Left lung (tissue), 10 donors: Measurements from ENCODE around the gene SPOCK1. TPM values are rescaled to one million over a fixed set of nuclear protein-coding genes. Genes with fewer than 3 reads are reported as not detected.

Experiments
- ATAC-seq: fragments of 200-7000 bp; cut with Tn5 transposase; one replicate; pipeline ENCODE4 v1.9.1; 2020; ENCODE audit warnings: moderate library complexity
- DNase-seq, 4 donors: peaks; one replicate each; pipeline ENCODE4 v3.0.0-alpha.2; 2013 to 2020
- H3K27ac ChIP-seq, 2 donors: fragments of 200-600 bp; sonication (generic) in 1 of 2; one replicate each; pipeline versions ENCODE4 v1.5.0 to v1.8.0; 2020 to 2021
- H3K27me3 ChIP-seq, 2 donors: fragments of 200-600 bp; sonication (generic) in 1 of 2; one replicate each; pipeline versions ENCODE4 v1.5.0 to v1.8.0; 2020 to 2021
- H3K36me3 ChIP-seq, 2 donors: fragments of 200-600 bp; sonication (generic) in 1 of 2; one replicate each; pipeline versions ENCODE4 v1.5.0 to v1.8.0; 2020 to 2021
- H3K4me1 ChIP-seq, 2 donors: fragments of 200-600 bp; one replicate each; pipeline ENCODE4 v1.8.0; 2021
- H3K4me3 ChIP-seq, 2 donors: fragments of 200-600 bp; sonication (generic) in 1 of 2; one replicate each; pipeline versions ENCODE4 v1.5.0 to v1.8.0; 2020 to 2021; ENCODE audit warnings: mild to moderate bottlenecking in 1 of 2
- H3K9me3 ChIP-seq, 2 donors: fragments of 200-600 bp; sonication (generic) in 1 of 2; one replicate each; pipeline versions ENCODE4 v1.5.0 to v1.8.0; 2020 to 2021
- intact Hi-C, 2 donors: fragments of 100-400 bp; cut with DNase I; formaldehyde crosslinking; loops; one replicate each; pipeline versions ENCODE4 v1.11.2 to v1.14.2; 2022
- polyA plus RNA-seq, 6 donors: library from polyadenylated mRNA; unstranded; fragments of 120-200 nt; gene quantifications; one replicate each; pipeline ENCODE4 v1.2.1, GENCODE V29; 2013; ENCODE audit not compliant: insufficient read length in 6 of 6
- total RNA-seq, 2 donors: library from RNA; stranded (reverse); fragmentation: NEBNext Ultra II Directional; extraction: Animal tissue kit (Norgen Biotek cat#: 25700); gene quantifications; one replicate each; pipeline ENCODE4 v1.2.1, GENCODE V29; 2021
- TF ChIP-seq, protein P1 (sequence below), 2 donors: fragments of 200-600 bp; sonication (generic) in 1 of 2; IDR thresholded peaks; one replicate each; pipeline versions ENCODE4 v1.5.0 to v1.8.0; 2021; ENCODE audit warnings: antibody characterized with exemption in 2 of 2
- donor health status: DM: no; HTN: yes; CAD: no.
- donor health status: DM: no; HTN: no; CAD: no.

Gene SPOCK1
- total and polyA plus RNA-seq, 8 donors: 0.43 to 7.6 (median 0.73) TPM

- H3K27me3 ChIP-seq: peaks cover 0 to 26% of the 10 kb centered on the region in 2 donors
These were observed 306.8 kb downstream of the SPOCK1 start for GRCh38 chr5:137192293-137192743.

GRCh38 chr5:137191179-137191578, 307.9 kb downstream of the SPOCK1 start:
- intact Hi-C loops: no loop called here
- Histone ChIP-seq H3K27ac (no peak overlapping the region), H3K4me1 (no peaks in the 10 kb centered on the region), H3K9me3 (no peaks in the 10 kb centered on the region), H3K27me3 (peaks cover 0 to 26% of the 10 kb centered on the region in 2 donors), H3K36me3 (no peaks in the 10 kb centered on the region), H3K4me3 (no peak overlapping the region)
- DNase-seq (no peak), ATAC-seq (no peak)
- TF ChIP-seq, protein P1, sequence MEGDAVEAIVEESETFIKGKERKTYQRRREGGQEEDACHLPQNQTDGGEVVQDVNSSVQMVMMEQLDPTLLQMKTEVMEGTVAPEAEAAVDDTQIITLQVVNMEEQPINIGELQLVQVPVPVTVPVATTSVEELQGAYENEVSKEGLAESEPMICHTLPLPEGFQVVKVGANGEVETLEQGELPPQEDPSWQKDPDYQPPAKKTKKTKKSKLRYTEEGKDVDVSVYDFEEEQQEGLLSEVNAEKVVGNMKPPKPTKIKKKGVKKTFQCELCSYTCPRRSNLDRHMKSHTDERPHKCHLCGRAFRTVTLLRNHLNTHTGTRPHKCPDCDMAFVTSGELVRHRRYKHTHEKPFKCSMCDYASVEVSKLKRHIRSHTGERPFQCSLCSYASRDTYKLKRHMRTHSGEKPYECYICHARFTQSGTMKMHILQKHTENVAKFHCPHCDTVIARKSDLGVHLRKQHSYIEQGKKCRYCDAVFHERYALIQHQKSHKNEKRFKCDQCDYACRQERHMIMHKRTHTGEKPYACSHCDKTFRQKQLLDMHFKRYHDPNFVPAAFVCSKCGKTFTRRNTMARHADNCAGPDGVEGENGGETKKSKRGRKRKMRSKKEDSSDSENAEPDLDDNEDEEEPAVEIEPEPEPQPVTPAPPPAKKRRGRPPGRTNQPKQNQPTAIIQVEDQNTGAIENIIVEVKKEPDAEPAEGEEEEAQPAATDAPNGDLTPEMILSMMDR (IDR thresholded peaks at IDR 0.05): no peak

More at GRCh38 chr5:137192293-137192743, 306.8 kb downstream of the SPOCK1 start:
- no peaks in the 10 kb centered on the region for H3K9me3 ChIP-seq
- intact Hi-C loops: no loop called here
- no peaks in the 10 kb centered on the region for H3K36me3 ChIP-seq
- no peaks in the 10 kb centered on the region for H3K4me1 ChIP-seq
- DNase-seq (no peak), ATAC-seq (no peak)
- no peak overlapping the region for H3K27ac ChIP-seq
- TF ChIP-seq, protein P1 (IDR thresholded peaks at IDR 0.05): no peak
- no peak overlapping the region for H3K4me3 ChIP-seq

DNA sequence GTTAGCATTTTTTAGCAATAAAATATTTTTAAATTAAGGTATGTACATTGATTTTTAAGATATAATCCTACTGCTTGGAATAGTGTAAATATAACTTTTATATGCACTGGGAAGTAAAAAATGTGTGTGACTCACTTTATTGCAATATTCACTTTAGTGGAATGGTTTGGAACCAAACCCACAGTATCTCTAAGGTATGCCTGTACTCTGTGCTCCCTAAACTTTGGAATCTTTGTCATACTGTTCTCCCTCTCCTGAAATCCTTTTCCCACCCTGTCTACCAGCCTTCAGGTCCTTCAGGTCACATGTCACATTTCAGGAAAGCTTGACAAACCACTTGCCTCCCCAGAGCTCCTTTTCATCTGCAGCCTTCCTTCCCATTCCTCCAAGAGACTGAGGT, 308.7 kb downstream of the SPOCK1 start:
- TF ChIP-seq, protein P1 (IDR thresholded peaks at IDR 0.05): no peak
- Histone ChIP-seq H3K9me3 (no peaks in the 10 kb centered on the region), H3K36me3 (no peaks in the 10 kb centered on the region), H3K4me1 (no peaks in the 10 kb centered on the region), H3K4me3 (no peak overlapping the region), H3K27me3 (peaks cover 0 to 19% of the 10 kb centered on the region in 2 donors), H3K27ac (no peak overlapping the region)
- ATAC-seq (no peak), DNase-seq (no peak)
- intact Hi-C loops: no loop called here

DNA sequence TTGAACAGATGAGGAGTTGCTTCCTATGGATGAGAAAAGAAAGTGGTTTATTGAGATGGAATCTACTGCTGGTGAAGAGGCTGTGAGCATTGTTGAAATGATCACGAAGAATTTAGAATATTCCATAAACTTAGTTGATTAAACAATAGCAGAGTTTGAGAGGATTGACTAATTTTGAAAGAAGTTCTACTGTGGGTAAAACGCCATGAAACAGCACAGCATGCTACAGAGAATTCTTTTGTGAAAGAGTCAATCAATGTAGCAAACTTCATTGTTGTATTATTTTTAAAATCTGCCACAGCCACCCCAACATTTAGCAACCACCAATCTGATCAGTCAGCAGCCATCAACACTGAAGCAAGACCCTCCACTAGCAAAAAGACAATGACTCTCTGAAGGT, 309.1 kb downstream of the SPOCK1 start:
- DNase-seq (no peak), ATAC-seq (no peak)
- Histone ChIP-seq H3K36me3 (no peaks in the 10 kb centered on the region), H3K4me1 (no peaks in the 10 kb centered on the region), H3K9me3 (no peaks in the 10 kb centered on the region), H3K27me3 (peaks cover 0 to 15% of the 10 kb centered on the region in 2 donors), H3K27ac (no peak overlapping the region), H3K4me3 (no peak overlapping the region)
- intact Hi-C loops: no loop called here
- TF ChIP-seq, protein P1 (IDR thresholded peaks at IDR 0.05): no peak

DNA sequence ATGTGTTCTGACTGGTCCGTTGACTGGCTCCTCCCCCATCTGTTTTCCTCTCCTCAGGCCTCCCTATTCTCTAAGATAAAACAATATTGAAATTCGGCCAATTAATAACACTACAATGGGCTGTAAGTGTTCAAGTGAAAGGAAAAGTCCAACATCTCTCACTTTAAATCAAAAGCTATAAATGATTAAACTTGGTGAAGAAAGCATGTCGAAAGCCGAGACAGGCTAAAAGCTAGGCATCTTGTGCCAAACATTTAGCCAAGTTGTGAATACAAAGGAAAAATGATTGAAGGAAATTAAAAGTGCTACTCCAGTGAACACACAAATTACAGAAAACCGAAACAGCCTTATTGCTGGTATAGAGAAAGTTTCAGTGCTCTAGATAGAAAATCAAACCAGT, 310.6 kb downstream of the SPOCK1 start:
- Histone ChIP-seq H3K4me3 (no peak overlapping the region), H3K36me3 (no peaks in the 10 kb centered on the region), H3K27me3 (peaks cover 0 to 15% of the 10 kb centered on the region in 2 donors), H3K9me3 (no peaks in the 10 kb centered on the region), H3K27ac (no peak overlapping the region), H3K4me1 (no peaks in the 10 kb centered on the region)
- TF ChIP-seq, protein P1 (IDR thresholded peaks at IDR 0.05): no peak
- ATAC-seq: no peak
- DNase-seq: no peak
- intact Hi-C loops: no loop called here
